ENCODE data around the gene NHSL2.

DNA sequence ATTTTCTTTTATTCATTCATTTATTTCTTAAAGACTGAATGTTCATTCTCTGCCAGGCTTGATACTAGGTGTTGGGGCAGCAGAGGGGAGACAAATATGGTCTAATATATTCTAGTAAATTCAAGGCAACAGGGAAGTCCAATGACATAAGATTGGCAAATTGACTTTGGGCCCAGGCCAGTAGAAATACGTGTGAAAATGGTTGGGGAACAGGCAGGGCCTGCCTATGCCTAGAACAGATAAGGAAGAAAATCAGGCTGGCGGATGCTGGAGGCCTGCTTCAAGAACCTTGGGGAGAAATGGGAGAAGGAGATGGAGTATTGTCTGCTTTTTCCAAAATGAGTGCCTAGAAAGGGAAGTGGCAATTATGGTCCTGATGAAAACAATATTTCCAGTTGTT is 112.4 kb downstream of the NHSL2 start:
- TF ChIP-seq, protein P1, sequence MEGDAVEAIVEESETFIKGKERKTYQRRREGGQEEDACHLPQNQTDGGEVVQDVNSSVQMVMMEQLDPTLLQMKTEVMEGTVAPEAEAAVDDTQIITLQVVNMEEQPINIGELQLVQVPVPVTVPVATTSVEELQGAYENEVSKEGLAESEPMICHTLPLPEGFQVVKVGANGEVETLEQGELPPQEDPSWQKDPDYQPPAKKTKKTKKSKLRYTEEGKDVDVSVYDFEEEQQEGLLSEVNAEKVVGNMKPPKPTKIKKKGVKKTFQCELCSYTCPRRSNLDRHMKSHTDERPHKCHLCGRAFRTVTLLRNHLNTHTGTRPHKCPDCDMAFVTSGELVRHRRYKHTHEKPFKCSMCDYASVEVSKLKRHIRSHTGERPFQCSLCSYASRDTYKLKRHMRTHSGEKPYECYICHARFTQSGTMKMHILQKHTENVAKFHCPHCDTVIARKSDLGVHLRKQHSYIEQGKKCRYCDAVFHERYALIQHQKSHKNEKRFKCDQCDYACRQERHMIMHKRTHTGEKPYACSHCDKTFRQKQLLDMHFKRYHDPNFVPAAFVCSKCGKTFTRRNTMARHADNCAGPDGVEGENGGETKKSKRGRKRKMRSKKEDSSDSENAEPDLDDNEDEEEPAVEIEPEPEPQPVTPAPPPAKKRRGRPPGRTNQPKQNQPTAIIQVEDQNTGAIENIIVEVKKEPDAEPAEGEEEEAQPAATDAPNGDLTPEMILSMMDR (IDR thresholded peaks at IDR 0.05) = no peak
- TF ChIP-seq ZFX (IDR thresholded peaks at IDR 0.05; ENCODE audit: borderline replicate concordance) = no peak

All from 22Rv1 (cell line).